Measurements from ENCODE around the gene IKZF4. TPM values are rescaled to one million over a fixed set of nuclear protein-coding genes. Genes with fewer than 3 reads are reported as not detected.
"Not testable (repeated sequence)": the region's sequence is repeated elsewhere in the genome, so short reads cannot be mapped to it uniquely, and the experiment has no call there.

The IKZF4 gene
- total RNA-seq, 1 donor from 2014 or later = 13.1 TPM

GRCh38 chr12:56071648-56072047 is 50.8 kb downstream of the IKZF4 start:
- DNase-seq = no peak
- intact Hi-C loops (cut with DNase I) = no loop called here
- no peak overlapping the region for H3K4me3 ChIP-seq
- H3K27ac ChIP-seq = no peak overlapping the region
- H3K9me3 ChIP-seq = no peaks in the 10 kb centered on the region
- ATAC-seq = no peak
- no peaks in the 10 kb centered on the region for H3K27me3 ChIP-seq (ENCODE audit: low read depth)
- TF ChIP-seq, protein P1, sequence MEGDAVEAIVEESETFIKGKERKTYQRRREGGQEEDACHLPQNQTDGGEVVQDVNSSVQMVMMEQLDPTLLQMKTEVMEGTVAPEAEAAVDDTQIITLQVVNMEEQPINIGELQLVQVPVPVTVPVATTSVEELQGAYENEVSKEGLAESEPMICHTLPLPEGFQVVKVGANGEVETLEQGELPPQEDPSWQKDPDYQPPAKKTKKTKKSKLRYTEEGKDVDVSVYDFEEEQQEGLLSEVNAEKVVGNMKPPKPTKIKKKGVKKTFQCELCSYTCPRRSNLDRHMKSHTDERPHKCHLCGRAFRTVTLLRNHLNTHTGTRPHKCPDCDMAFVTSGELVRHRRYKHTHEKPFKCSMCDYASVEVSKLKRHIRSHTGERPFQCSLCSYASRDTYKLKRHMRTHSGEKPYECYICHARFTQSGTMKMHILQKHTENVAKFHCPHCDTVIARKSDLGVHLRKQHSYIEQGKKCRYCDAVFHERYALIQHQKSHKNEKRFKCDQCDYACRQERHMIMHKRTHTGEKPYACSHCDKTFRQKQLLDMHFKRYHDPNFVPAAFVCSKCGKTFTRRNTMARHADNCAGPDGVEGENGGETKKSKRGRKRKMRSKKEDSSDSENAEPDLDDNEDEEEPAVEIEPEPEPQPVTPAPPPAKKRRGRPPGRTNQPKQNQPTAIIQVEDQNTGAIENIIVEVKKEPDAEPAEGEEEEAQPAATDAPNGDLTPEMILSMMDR (IDR thresholded peaks at IDR 0.05) = no peak
- no peaks in the 10 kb centered on the region for H3K4me1 ChIP-seq
- H3K36me3 ChIP-seq = no peaks in the 10 kb centered on the region

- no peak overlapping the region for H3K4me3 ChIP-seq
- H3K27ac ChIP-seq = no peak overlapping the region
- peaks cover under 1% of the 10 kb centered on the region for H3K27me3 ChIP-seq (ENCODE audit: low read depth)
- H3K9me3 ChIP-seq = no peaks in the 10 kb centered on the region
- intact Hi-C loops (cut with DNase I) = no loop called here
- DNase-seq = no peak
- peaks cover 4% of the 10 kb centered on the region for H3K4me1 ChIP-seq
- TF ChIP-seq, protein P1 (IDR thresholded peaks at IDR 0.05) = no peak
- no peak for ATAC-seq
- no peaks in the 10 kb centered on the region for H3K36me3 ChIP-seq
Measured at GRCh38 chr12:56074396-56074795, 53.6 kb downstream of the IKZF4 start.

DNA sequence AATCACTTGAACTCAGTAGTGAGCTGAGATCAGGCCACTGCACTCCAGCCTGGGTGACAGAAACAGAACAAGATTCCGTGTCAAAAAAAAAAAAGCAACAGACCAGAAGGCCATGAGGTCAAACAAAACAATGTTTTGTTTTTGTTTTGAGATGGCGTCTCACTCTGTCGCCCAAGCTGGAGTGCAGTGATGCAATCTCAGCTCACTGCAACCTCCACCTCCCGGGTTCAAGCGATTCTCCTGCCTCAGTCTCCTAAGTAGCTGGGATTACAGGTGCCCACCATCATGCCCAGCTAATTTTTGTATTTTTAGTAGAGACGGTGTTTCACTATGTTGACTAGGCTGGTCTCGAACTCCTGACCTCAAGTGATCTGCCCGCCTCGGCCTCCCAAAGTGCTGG is 57.1 kb downstream of the IKZF4 start:
- H3K9me3 ChIP-seq; DNase-seq; H3K4me3 ChIP-seq; H3K27ac ChIP-seq; ATAC-seq; intact Hi-C loops (cut with DNase I); H3K36me3 ChIP-seq: not testable (repeated sequence)
- Histone ChIP-seq H3K4me1 (peaks cover 17% of the 10 kb centered on the region), H3K27me3 (ENCODE audit: low read depth) (peaks cover 16% of the 10 kb centered on the region)

- Histone ChIP-seq H3K27me3 (ENCODE audit: low read depth) (peaks cover 16% of the 10 kb centered on the region), H3K27ac (peak overlapping the region; percentile 88), H3K4me3 (no peak overlapping the region), H3K9me3 (no peaks in the 10 kb centered on the region), H3K36me3 (no peaks in the 10 kb centered on the region), H3K4me1 (peaks cover 17% of the 10 kb centered on the region)
- ATAC-seq (no peak), DNase-seq (no peak)
- intact Hi-C loops (cut with DNase I) = no loop called here
- TF ChIP-seq, protein P1 (IDR thresholded peaks at IDR 0.05) = no peak
Measured at GRCh38 chr12:56078427-56078826, 57.6 kb downstream of the IKZF4 start.

- H3K9me3 ChIP-seq = no peaks in the 10 kb centered on the region
- DNase-seq (peak; percentile 95), ATAC-seq (peak; percentile 90 to 93)
- peak overlapping the region; percentile 88 for H3K27ac ChIP-seq
- intact Hi-C loops (cut with DNase I) = no loop called here
- H3K36me3 ChIP-seq = no peaks in the 10 kb centered on the region
- H3K4me3 ChIP-seq = peak overlapping the region; percentile 72
- H3K4me1 ChIP-seq = peaks cover 17% of the 10 kb centered on the region
- H3K27me3 ChIP-seq (ENCODE audit: low read depth) = peaks cover 16% of the 10 kb centered on the region
- TF ChIP-seq, protein P1 (IDR thresholded peaks at IDR 0.05) = peak; percentile 80
Measured at GRCh38 chr12:56078931-56079722, 58.3 kb downstream of the IKZF4 start.

All from lower lobe of right lung (tissue), 2 donors.